GM21423 (cell line): Measurements from ENCODE around the gene PIGH.
"Not testable (repeated sequence)": the region's sequence is repeated elsewhere in the genome, so short reads cannot be mapped to it uniquely, and the experiment has no call there.

Source experiments
- ATAC-seq: cut with Tn5 transposase; IDR thresholded peaks from one replicate; pipeline ENCODE4 v1.9.1; 2021; ENCODE audit warnings: mild to moderate bottlenecking, moderate library complexity; ENCODE audit not compliant: unreplicated experiment

Gene PIGH

DNA sequence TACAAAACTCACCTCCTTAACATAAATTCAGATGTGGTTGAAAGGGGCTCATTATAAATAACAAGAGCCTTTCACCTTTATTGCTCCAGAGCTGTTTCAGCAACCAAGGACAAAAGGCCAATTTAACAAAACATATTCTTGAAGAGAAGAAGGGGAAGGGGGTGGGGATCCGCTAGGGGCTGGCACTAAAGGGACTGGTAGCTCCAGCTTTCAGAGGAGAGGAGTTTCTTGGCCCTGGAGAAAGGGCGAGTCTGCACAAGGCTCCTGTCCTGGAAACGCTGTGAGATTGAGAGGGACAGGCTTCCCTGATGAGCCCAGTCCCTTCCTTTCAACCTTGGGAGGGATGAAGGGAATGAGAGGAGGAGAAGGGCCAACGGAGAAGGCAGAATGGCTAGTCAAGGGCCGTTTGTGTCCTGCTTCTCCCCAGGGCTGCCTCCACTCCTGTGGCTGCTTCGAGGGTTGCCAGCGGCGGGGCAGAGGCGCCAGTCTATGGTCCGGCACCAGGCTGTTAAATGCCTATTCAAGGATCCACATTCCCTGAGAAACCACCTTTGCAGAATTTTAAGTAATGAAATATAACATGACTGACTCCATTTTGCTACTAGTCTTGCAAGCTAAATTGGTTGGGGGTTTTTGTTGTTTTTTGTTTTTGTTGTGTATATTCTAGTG lies 9.7 kb upstream of the PIGH start:
- ATAC-seq, result no peak

DNA sequence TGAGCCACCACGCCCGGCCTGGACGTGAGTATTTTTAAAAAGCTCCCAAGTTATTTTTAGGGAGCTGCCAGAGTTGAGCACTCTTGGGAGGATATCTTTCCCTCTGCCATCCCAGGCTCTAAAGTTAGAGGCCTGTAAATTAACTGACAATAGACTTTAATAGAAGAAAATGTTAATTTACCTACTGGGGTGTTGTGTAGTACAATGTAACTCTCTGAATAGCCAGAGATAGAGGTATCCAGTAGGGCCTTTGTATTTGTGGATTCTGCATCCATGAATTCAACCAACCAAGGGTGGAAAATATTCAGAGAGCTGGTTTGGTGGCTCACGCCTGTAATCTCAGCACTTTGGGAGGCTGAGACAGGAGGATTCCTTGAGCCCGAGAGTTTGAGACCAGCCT lies 7.6 kb upstream of the PIGH start:
- no peak for ATAC-seq

- ATAC-seq, result peak; percentile 66
Observed at GRCh38 chr14:67602995-67603545, 3.0 kb upstream of the PIGH start.

DNA sequence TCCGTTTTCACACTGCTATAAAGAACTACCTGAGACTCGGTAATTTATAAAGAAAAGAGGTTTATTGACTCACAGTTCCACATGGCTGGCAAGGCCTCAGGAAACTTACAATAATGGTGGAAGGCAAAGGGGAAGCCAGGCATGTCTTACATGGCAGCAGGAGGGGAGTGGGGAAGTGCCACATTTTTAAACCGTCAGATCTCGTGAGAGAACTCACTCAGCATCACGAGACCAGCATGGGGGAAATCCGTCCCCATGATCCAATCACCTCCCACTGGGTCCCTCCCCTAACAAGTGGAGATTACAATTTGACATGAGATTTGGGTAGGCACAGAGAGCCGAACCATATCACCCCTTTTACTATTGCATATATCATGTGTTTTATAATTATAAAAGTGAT lies 2.0 kb upstream of the PIGH start:
- no peak for ATAC-seq

DNA sequence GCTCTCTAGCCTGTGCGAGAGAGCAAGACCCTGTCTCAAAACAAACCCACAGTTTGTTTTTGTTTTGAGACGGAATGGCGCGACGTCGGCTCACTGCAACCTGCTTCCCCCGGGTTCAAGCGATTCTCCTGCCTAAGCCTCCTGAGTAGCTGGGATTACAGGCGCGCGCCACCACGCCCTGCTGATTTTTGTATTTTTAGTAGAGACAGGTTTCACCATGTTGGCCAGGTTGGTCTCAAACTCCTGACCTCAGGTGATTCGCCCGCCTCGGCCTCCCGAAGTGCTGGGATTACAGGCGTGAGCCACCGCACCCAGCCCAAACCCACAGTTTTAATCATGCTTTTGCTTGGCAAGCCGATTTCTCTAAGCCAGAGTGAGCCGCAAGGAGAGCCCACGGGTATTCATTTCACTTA lies 500 bp upstream of the PIGH start:
- ATAC-seq, result not testable (repeated sequence)

DNA sequence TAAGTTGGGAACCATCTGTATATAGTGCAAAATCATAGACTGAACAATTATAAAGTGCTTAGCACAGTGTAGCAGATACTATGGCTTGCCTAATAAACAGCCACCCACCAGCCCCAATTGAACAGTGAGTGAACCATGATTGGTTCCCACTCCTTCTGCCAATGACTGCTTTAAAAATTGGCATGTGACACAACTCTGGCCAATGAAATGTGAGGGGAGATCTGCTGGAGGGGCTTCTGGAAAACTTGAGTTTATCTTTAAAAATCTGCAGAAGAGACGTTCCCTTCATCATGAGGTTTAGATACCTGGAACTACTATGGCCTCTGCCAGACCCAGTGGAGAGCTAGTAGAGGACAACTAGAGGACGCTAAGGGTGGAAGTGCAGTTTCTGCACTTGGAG lies 4.7 kb downstream of the PIGH start:
- no peak for ATAC-seq

GRCh38 chr14:67593650-67594049 lies 6.4 kb downstream of the PIGH start:
- ATAC-seq, result not testable (repeated sequence)

DNA sequence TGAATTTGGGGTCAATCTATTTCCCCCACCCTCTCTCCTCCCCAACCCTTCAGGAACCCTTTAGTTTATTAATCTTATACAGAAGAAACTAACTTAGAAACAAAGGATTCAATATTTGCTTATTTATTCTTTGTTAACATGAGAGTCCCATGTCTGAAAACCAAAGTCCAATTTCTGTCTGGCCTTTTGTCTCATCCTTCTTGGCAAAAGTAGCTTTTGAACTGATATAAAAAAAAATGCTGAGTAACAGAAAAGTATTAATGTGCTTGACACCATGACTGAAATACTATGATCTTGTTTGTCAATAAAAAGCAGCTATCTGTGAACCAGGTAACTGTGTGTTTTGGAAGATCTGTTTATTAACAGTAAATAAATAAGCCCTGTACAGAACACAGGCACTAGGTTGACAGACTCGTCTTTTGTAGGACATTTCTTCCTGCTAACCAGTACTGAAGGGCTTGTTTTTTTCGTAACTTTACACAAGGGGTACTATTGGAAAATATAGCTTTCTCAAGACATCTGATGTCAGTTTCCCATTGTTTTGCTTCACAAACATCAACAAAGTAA lies 10.8 kb downstream of the PIGH start:
- ATAC-seq, result no peak

DNA sequence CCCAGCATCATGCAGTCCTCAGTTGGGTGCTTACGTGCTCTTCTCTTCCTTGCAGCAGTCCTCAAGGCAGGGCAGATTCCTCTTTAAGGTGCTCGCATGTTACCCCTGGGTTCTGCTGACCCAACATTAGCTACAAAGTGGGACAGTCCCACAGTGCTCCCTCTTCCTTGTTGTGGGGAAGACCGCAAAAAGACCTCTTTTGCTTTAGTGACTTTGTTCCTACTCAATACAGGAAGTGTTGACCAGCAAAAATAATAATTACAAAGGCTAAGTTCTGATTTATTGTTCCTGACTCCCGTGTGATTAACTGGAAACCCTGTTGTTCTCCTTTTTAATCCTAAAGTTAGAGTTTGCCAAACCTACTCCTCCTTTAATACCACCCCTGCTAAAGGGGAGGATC lies 13.7 kb downstream of the PIGH start:
- no peak for ATAC-seq

DNA sequence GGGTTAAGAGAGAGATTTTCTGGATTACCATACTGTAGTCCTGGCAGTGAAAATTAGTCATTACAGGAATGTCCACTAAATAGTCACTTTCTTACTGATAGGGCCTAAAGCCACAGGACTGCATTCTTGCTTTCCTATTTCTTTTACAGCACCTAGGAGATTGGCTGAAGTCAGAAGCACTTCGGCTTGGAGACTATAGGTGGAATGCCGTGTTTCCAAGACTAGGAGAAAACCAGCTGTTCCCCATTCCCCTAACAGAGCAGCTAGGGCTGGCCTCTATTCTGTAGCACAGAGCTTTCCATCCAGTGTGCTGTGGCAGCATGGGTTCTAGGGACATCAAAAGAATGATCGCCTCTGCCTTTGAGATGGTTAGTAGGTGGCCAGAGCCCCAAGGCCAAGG lies 15.1 kb downstream of the PIGH start:
- no peak for ATAC-seq

GRCh38 chr14:67583711-67584644 lies 16.1 kb downstream of the PIGH start:
- no peak for ATAC-seq

DNA sequence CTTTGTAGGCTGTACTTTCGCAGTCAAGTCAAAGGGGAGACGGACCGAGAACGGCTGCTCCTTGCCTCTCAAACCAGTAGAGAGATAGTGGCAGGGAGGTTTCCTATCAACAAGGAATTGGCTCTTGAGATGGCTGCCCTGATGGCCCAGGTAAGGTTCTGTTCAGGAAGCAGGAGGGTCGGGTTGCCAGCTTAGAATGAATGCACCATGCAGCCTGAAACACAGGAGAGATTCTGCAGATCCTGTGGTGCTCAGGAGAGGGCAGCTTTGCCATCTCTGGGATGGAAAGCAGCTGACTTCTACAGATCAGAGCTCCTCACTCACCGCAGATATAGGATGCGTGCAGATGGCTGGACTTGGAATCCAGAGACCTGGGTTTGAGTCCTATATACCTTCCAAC lies 18.0 kb downstream of the PIGH start:
- ATAC-seq, result no peak

- no peak for ATAC-seq
Observed at GRCh38 chr14:67581643-67582042, 18.4 kb downstream of the PIGH start.

DNA sequence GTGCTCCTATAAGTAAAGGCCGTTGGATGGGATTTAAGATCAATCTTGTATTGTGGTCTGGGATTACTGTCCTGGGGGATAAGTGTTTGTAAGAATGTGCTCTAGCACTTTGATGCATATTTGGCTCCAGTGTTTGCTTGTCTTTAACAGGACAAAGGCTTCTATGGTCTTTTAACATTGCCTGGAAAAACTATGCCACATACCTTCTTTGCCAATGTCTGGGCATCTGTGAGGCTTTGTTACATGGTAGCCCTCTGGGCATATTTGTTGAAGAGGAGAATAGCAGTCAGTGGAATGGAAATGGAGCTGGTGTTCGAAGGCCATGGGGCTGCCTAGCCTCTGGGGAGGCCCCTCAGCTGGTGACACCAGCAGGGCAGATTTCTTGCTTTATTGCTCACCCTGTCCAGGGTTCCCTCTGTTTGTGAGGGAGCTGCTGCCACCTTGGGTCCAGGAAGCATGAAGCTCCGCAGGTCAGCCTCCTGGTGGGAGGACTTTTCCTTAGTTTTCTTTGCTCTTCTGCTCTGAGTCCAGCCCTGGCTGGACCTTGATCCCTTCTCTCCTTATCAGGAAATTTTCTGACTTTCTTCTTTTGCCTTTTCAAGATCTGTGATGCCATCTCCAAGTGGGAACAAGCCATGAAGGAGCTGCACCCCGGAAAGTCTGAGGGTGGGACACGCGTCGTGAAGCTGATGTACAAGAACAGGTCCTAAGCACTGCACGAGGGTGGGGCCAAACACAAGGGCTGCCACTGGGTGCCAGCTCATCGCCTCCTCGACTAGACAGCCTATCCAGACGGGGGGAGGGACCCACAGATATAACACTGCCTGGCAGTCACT lies 19.5 kb downstream of the PIGH start:
- ATAC-seq, result no peak

DNA sequence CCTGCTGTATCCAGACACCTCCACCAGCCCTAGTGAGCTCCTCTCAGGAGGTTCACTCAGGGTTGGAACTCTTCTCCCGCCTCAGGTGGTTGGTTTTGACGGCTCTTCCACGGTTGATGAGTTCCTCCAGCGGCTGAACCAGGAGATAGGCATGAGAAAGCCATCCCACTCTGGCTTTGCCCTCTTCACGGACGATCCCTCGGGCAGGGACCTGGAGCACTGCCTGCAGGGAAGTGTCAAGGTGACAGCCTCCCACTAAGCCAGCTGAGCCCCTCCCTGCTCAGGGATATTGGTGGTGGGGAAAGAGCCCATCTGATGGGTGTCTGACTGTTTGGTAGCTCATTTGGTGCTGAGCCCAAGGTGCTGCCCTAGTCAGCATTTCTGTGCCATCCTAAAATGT lies 20.4 kb downstream of the PIGH start:
- no peak for ATAC-seq

DNA sequence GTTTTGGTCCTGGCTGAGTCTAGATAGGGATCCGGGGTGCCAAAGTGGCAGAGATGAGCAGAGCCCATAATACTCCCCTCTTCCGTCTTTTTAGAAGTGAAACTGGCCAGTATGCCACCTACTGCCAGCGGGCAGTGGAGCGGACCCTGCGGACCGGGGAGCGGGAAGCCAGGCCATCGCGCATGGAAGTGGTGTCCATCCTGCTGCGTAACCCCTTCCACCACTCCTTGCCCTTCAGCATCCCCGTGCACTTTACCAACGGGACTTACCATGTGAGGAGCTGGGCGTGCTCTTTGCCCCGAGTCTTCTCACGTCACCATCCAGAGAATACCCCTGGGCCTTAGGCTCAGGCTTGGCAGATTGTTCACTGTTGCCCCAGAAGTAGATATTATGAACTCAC lies 21.0 kb downstream of the PIGH start:
- no peak for ATAC-seq

DNA sequence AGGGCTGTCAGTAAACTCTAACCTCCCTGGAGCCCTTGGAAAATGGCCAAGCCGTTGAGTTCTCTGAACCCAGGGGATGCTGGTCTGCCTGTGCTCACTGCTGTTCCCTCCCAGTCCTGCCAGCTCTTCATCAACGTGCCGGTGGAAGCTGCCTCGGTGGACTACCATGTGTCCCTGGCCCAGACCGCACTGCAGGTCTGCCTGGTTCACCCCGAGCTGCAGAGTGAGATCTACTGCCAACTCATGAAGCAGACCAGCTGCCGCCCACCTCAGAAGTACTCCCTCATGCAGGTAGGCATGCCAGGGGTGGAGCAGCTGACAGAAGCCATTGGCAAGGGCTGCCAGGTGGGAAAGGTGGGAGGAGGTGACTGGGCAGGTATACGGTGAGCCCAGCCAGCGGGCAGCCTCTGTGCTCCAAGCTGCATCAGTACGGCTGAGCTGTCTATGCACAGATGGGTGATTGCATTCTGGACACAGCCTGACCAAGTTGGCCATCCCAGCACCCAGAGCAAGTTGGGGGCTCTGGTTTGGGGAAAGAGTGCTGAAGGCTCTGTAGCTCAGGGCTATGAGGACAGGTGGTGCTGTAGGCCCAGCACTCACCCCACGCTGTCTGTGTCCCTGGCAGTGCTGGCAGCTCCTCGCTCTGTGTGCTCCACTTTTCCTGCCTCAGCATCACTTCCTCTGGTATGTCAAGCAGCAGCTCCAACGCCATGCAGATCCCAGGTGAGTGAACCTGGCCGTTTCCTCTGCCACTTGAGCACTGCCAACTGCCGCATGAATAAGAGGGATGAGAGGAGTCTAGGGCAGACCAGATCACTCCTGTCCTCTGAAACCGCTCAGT lies 21.9 kb downstream of the PIGH start:
- ATAC-seq, result no peak

- no peak for ATAC-seq
Observed at GRCh38 chr14:67577181-67577808, 22.8 kb downstream of the PIGH start.

DNA sequence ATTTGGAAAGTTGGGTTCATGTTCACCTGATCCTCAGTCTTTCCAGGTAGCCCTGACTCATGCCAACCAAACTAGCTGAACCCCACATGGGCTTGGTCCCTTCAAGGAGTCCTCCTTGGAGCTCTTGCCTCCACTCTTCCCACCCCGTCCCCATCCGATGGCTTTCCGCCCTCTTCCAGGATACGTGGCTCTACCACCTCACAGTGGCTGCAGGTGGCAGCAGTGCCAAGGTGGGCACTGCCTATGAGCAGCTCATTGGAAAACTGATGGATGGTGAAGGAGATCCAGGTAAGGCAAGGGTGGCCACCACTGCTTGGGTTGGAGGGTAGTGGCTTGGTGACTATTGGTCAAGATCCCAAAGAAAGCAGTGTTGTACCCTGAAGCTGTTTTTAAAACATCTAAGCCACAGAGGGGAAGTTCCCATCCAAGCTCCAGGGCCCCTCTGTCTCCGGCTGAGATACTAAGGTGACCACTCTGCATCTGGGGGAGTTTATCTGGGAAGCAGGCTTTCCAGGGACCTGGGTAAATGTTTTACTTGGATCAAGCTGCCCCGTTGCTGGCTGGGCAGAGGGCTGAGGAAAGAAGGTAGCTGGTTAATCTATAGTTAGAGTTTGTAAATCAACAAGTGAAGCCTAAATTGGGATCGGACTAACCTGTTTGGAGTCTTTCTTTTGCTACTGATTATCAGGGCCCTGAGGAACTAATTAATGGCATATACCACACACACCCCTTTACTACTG lies 23.7 kb downstream of the PIGH start:
- no peak for ATAC-seq
